Activated T-cell treated with anti-CD3 and anti-CD28 coated beads for 48 hours (primary cell): Measurements from ENCODE around the gene MIA2.
"Not testable (repeated sequence)": the region's sequence is repeated elsewhere in the genome, so short reads cannot be mapped to it uniquely, and the experiment has no call there.

Experiments used
- DNase-seq: peaks from one replicate; pipeline ENCODE4 v3.0.0-alpha.2; 2020; ENCODE audit warnings: low read depth

The MIA2 gene

DNA sequence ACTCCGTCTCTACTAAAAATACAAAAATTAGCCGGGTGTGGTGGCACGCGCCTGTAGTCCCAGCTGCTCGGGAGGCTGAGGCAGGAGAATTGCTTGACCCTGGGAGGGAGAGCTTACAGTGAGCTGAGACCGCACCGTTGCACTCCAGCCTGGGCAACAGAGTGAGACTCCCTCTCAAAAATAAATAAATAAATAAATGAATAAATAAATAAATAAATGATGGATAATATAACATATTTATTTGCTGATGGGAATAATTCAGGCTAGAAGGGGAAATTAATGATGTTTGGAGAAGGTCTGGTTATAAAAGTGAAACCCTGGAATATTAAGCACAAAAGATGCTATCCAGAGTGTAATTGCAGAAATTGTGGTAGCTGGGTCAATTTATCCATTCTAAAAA is 107.4 kb downstream of the MIA2 start:
- not testable (repeated sequence) for DNase-seq

DNA sequence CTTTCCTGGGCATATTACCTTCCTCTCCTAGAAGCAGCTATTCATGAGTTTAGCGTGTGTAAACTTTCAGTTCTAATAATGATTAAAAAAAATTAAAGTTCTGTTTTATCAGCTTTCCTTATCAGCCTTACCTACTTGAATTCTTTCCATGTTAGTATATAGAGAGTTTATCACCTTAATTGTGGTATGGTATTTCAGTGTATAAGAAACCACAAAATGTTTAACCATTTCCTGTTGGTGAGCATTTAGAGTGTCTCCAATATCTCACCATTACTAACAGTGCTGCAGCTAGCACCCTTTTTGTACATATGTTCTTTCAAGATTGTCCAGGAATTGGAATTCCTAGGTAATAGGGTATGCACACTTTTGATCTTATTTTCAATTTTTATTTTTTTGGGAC is 109.1 kb downstream of the MIA2 start:
- DNase-seq = no peak

DNA sequence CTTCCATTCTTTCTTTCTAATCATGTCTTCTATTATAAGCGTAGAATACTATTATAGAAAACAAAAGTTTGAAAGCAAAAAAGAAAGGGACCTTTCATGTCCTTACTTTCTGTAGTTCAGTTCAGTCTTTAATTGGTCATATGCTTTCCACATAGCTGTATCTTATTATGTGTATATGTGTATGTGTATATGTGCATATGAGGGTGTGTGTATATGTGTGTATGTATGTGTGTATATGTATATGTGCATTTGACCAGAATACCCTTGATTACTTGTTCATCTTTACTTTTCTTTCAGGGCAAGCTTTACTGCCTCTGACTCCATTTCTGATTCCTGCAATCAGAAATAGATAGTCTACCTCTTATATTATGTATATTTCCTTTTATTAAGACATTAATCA is 109.9 kb downstream of the MIA2 start:
- no peak for DNase-seq

DNA sequence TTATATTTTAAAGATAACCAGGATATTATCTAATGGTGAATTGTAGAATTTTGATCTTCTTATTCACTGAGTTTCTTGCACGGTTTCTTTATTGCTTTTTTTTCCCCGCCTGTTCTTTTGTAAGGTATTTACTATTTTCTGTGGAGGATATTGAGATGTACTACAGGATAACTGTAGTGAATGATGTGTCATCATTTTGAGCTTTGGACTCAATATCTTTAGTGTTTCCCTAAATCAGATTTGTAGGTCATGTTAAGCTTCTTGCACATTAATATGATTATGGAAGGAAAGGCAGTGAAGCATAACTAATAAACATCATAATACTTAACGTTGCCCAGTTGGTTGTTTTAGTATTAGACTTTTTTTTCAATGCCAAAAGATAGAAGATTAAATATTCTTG is 117.2 kb downstream of the MIA2 start:
- DNase-seq = no peak

DNA sequence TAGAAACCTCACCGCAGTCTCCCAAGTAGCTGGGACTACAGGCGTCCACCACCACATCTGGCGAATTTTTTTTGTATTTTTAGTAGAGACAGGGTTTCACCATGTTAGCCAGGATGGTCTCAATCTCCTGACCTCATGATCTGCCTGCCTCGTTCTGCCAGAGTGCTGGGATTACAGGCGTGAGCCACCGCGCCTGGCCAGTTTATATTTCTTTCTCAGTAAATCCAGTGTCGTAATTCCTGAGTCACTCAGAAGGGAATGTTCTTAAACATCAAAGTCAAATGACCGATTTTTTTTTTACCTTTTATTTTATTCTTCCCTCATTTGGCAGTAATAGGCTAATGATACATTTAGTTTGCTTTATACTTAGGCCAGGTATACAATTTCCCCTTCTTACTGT is 118.0 kb downstream of the MIA2 start:
- DNase-seq = no peak

DNA sequence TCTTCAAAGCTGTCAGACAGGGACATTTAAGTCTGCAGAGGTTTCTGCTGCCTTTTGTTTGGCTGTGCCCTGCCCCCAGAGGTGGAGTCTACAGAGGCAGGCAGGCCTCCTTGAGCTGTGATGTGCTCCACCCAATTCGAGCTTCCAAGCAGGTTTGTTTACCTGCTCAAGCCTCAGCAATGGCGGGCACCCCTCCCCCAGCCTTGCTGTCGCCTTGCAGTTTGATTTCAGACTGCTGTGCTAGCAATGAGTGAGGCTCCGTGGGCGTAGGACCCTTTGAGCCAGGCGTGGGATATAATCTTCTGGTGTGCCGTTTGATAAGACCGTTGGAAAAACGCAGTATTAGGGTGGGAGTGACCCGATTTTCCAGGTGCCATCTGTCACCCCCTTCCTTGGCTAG is 125.4 kb downstream of the MIA2 start:
- not testable (repeated sequence) for DNase-seq

DNA sequence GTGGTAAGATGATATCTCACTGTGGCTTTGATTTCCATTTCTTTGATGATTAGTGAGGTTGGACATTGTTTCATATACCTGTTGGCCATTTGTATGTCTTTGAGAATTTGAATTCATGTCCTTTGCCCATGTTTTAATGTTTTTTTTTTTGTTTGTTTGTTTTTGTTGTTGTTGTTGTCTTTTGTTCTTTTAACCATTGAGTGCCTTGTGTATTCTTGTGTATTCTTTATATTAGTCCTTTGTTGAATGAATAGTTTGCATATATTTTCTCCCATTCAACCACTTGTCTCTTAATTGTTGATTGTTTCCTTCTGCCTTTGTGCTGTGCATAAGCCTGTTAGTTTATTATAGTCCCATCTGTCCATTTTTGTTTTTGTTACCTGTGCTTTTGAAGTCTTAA is 126.6 kb downstream of the MIA2 start:
- no peak for DNase-seq

DNA sequence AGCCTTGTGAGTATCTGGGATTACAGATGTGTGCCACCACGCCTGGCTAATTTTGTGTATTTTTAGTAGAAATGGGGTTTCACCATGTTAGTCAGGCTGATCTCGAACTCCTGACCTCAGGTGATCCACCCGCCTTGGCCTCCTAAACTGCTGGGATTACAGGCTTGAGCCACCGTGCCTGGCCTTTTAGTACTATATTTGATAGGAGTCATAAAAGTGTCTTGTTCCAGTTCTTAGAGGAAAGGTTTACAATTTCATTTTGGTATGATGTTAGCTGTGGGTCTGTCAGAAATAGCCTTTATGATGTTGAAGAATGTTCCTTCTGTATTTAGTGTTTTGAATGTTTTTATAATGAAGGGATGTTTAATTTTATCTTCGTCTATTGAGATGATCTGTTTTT is 127.8 kb downstream of the MIA2 start:
- not testable (repeated sequence) for DNase-seq

DNA sequence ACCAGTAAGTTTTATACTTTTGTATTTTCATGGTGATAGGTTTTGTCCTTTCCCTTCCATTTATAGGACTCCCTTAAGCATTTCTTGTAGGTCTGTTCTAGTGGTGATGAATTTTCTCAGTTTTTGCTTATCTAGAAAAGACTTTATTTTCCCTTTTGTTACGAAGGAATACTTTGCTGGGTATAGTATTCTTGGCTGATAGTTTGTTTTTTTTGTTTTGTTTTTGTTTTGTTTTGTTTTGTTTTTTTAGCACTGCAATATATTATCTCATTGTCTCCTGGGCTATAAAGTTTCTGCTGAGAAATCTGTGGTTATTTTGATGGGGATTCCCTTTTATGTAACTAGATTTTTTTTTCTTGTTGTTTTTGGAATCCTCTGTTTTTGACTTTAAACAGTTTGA is 130.8 kb downstream of the MIA2 start:
- no peak for DNase-seq

DNA sequence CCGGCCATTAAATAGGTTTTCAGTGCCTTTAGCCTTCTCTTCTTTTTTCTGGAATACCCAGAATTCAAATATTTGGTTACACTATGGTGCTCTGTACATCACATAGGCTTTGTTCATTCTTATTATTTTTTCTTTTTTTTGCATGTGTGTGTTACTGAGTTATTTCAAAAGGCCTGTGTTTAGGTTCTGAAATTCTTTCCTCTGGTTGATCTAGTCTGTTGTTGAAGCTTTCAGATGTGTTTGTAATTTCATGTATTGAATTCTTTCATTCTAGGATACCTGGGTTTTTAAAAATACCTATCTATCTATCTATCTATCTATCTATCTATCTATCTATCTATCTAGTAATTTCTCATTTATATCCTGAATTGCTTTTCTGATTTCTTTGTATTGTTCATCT is 131.6 kb downstream of the MIA2 start:
- DNase-seq = no peak

DNA sequence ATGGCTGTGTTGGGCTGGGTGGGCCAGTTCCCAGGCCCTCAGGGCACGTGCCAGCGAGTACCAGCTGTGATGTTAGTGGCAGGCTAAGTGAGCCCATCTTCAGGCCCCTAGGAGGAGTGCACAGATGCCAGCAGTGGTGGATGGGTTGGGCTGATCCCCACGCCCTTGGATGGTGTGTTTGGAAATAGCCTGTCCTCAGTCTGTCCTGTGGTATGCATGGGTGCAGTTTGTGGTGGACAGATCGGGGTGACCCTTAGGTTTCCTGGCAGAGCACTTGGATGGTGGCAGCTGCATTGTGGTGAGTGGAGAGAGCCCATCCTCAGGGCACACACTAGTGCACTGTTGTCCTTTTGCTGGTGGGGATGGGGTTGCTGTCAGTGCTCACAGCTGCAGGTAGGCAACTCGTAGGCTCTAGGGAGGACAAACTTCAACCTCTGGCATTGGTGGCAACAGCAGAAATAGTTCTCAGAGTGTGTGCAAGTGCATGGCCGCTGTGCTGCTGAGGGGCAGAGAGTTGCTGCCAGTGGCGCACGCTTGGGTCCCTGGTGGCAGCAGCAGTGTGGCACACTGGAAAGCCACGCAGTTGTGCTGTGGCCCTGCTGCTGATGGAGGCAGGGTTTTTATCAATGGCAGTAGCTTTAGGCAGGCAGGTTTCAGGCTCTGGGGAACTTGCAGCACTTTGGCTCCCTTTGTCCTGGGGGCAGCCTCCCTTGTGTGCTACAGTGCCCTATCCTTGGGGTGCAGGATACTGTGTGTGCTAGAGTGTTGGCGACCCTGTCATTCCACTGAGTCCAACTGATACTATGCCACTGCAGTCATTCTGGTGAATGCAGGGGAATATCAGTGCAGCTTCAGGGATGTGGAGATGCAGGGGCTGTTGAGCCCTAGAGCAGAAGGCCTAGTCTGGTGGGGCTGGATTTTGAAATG is 133.0 kb downstream of the MIA2 start:
- DNase-seq = no peak

DNA sequence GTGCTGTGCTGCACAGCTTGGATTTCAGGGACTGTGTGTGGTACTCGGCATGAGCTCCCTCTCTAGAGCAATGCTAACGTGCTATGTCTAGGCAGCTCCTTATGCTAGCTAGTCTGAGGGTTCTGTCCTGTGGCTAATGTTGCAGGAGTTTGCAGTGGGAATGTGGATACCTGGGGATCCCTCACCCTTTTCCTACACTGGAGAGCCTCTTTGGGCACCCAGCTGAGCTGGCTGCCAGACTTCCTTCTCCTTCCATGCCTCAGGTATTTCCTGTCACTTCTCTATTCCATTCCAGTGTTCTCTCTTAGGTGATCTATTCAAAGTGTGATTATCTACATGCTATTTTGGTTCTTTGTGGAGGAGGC is 133.7 kb downstream of the MIA2 start:
- DNase-seq = no peak

DNA sequence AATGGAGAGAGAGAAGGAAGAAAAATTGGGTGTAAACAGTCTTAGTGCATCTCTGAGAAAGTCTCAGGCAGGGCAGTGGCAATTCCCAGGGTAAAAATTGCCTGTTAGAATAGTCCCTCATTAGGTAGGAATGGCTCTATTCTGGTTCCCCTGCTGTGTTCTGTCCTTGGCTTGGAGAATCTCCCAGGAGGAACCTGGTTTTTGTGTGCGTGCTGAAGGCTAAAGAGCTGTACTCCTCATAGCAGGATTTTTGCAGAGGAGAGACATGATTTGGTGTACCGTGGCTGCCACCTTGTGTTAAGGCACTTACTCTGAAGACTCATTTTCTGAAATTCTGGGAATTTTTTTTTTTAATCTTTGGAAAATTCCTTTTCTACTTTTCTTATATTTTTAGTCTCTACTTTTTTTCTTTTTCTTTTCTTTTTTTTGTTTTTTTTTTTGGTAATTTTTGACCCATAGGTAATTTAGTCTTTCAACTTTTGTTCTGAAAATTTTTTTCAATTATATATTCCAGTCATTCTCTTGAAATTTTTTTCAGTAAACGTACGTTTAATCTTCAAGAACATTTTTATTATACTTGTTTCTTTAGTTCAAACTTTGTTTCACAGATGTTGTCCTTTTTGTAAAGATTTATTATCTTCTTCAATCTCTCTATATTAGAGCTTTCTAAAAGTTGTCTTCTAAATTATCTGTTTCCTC is 134.7 kb downstream of the MIA2 start:
- DNase-seq = peak; percentile 10

DNA sequence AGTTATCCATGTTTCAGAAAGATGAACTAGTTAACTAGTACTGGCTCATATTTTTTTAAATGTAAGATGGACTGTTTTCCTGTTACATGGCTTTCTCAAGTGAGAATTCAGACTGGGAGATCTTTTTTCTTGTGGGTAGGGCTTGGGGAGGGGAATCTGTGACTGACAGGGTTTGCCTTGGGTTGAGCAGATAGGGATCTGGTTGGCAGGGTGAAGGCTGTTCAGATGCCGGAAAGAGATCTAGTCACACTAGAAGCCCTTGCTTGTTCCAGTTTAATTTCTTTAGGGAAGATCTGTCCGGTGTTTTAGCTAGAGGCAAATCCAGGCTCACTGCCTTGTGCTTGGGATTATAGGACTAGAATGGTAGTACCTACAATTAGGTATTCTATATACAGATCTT is 135.3 kb downstream of the MIA2 start:
- DNase-seq = no peak

DNA sequence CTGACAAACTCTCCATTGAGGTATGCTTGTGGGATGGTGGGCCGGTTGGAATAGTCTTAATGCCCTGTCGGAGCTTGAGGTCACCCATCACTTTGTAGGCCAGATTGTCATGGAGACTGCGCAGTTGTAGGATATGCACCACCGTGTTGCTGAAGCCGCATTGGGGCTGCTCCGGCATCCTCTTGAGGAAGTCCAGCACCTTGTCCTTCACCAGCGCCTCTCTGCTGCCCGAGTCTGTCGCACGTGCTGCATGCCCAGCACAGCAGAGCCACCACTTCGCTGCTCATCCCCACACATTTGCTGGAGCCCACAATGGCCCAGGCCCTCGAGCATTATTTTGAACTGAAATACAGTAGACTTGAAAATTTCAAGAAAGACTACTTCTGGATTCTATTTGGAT is 136.7 kb downstream of the MIA2 start:
- no peak for DNase-seq

DNA sequence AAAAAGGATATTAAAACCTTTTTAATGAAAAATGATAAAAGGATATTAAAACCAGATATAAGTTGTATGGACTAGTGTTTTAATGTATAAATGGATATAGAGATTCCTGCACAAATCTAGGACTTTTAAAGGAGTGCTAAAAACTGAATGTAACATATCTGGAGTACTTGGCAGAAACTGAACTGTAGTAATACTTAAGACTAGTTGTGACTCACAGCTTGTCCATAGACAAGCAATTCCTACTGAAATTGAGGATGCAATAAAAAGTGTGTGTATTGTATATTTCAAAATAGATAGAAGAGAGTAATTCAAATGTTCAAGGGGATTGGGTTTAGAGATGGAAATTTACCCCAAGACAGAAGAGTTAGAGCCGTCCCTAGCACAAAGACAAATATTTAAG is 138.9 kb downstream of the MIA2 start:
- DNase-seq = no peak

DNA sequence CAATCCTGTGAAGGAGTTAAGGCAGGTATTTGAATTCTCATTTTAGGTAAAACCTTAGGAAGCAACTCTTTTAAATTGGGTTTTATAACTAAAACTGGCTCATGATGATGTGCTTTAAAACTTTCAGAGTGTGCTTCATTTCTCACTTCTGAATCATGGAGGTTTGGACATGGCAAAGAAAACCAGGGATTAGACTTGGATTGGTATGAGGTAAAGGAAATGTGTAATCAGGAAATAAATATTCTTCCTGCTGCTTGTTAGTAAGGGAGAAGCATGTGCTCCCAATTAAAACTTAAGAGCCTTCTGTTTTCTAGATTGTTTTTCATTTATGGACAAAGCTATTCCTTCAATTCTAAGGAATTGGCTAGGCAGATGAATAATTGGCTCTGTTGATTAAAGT is 141.1 kb downstream of the MIA2 start:
- DNase-seq = no peak

DNA sequence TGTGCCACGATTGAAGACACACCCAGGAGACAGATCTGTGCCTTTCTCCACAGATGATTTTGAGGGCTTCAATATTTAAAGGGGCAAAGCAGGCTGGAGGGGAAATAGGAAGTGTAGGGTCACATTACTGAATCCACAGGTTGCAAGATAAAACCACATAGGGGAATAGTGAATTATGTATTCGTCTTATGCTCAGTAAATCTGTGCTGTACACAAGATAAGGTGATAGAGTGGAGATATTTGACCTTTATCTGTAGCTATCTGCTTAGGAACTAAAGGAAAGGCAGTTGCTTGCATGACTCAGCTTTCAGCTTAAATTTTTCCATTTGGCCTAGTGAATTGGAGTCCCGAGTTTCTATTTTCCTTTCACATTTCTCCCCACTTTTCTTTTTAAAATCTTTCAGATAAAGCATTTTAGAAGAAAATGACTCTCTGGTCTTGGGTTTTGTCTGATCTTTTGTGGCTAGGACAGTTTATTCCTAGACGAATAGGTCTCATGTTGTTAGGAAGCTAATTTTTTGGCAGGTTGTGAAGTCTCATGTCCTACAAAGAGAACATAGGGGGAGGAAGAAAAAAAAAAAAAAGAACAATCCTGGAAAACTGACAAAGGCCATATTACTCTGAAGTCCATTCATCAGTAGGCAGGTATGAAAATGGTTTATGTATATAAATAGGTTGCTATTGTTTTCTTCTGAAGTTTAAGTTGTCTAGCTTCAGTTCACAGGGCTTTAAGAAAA is 143.1 kb downstream of the MIA2 start:
- DNase-seq = no peak

DNA sequence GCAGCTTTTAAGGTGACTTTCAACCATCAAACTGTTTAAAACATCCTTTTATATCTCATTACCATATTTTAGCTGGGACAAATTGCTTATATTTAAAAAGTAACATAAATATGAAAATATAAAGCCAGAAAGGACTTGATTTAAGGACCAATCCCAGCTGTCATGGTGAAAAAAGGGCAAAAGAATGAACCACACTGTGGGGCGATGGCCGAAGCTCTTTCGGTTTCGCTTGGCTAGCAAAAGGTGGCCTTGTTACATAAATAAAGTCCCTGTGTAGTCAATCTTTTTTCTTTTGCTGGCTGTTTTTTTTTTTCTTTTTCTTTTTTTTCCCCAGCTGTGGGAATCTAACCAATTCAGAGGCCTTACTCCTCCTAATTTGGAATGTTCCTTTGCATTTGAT is 147.7 kb downstream of the MIA2 start:
- DNase-seq = no peak

DNA sequence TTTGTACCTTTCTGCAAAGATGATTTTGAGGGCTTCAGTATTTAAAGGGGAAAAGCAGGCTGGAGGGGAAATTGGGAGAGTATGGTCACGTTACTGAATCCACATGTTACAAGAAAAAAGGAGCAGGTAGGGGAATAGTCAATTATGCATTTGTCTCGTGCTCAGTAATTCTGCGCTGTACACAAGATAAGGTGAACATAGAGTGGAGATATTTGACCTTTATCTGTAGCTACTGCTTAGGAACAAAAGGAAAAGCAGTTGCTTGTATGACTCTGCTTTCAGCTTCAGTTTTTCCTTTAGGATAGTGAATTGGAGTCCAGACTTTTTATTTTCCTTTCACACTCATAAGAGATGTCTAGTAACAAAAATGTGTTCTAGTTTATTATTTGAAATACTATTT is 148.7 kb downstream of the MIA2 start:
- no peak for DNase-seq

DNA sequence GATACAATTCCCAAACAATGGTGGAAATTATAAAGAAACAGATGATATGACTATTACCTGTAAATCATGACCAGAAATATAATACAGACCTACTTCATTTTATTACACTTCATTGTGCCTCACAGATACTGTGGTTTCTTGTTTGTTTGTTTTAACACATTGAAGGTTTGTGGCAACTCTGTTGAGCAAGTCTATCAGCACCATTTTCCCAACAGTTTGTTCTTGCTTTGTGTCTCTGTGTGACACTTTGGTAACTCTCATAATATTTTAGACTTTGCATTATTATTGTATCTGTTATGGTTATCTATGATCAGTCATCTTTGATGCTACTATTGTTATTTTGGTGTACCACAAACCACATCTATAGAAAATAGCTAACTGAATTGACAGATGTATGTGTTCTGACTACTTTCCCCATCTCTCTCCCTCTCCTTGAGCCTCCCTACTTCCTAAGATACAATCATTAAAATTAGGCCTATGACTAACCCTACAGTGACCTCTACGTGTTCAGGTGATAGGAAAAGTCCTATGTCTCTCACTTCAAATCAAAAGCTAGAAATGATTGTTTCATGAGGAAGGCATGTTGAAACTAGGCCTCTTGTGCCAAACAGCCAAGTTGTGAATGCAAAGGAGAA is 149.4 kb downstream of the MIA2 start:
- DNase-seq = no peak

DNA sequence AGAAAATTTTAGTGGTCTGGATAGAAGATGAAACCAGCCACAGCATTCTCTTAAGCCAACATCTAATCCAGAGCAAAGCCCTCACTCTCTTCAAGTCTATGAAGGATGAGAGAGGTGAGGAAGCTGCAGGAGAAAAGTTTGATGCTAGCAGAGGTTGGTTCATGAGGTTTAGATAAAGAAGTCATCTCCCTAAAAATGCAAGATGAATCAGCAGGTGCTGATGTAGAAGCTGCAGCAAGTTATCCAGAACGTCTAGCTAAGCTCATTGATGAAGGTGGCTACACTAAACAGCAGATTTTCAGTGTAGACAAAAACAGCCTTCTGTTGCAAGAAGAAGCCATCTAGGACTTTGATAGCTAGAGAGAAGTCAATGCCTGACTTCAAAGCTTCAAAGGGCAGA is 150.0 kb downstream of the MIA2 start:
- DNase-seq = no peak

DNA sequence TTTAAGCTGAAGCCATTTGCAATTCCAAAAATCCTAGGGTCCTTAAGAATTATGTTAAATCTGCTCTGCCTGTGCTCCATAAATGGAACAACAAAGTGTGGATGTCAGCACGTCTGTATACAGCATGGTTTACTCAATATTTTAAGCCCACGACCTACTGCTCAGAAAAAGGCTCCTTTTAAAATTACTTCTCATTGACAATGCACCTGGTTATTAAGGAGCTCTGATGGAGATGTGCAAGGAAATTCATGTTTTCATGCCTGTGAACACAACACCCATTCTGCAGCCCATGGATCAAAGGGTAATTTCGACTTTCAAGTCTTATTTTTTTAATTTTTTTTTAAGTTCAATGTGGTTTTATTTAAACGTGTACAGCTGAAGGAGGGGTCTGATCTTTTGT is 150.5 kb downstream of the MIA2 start:
- no peak for DNase-seq
